ENCODE results near the gene RUVBL1.

DNA sequence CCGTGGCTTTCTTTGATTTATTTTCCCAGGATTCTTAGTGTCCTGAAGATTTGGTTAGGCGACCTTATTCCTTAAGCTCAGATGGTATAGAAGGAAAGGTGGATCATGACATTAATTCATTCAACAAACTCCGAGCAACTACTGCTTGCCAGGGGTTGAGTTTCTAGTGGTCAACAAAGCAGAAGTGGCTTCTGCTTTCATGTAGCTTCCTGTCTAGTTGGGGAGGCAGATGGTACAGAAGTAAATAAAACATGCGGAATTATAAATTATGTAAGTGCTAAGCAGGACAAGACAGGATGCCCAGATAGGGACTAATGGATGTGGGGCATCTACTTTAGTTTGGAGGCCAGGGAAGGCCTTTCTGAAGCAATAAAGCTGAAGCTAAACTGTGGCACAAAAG, 45.2 kb upstream of the RUVBL1 start:
- TF ChIP-seq, protein P1, sequence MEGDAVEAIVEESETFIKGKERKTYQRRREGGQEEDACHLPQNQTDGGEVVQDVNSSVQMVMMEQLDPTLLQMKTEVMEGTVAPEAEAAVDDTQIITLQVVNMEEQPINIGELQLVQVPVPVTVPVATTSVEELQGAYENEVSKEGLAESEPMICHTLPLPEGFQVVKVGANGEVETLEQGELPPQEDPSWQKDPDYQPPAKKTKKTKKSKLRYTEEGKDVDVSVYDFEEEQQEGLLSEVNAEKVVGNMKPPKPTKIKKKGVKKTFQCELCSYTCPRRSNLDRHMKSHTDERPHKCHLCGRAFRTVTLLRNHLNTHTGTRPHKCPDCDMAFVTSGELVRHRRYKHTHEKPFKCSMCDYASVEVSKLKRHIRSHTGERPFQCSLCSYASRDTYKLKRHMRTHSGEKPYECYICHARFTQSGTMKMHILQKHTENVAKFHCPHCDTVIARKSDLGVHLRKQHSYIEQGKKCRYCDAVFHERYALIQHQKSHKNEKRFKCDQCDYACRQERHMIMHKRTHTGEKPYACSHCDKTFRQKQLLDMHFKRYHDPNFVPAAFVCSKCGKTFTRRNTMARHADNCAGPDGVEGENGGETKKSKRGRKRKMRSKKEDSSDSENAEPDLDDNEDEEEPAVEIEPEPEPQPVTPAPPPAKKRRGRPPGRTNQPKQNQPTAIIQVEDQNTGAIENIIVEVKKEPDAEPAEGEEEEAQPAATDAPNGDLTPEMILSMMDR (IDR thresholded peaks at IDR 0.05 in 2 of 3, conservative IDR thresholded peaks at IDR 0.05 in 1 of 3; ENCODE audit: control insufficient read depth in 2 of 3, extremely low read depth in 1 of 3, insufficient read depth in 1 of 3, low read depth in 3 of 3, low read length in 3 of 3): no peak
- no peak for TF ChIP-seq JUNB (IDR thresholded peaks at IDR 0.05)
- TF ChIP-seq, protein P2, sequence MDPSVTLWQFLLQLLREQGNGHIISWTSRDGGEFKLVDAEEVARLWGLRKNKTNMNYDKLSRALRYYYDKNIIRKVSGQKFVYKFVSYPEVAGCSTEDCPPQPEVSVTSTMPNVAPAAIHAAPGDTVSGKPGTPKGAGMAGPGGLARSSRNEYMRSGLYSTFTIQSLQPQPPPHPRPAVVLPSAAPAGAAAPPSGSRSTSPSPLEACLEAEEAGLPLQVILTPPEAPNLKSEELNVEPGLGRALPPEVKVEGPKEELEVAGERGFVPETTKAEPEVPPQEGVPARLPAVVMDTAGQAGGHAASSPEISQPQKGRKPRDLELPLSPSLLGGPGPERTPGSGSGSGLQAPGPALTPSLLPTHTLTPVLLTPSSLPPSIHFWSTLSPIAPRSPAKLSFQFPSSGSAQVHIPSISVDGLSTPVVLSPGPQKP (IDR thresholded peaks at IDR 0.05; ENCODE audit: low read depth, low read length): no peak
- no peak for TF ChIP-seq SIN3A (IDR thresholded peaks at IDR 0.05; ENCODE audit: low read depth, low read length)
- TF ChIP-seq EZH2 (IDR thresholded peaks at IDR 0.05; ENCODE audit: borderline replicate concordance, control insufficient read depth, low read depth, low read length): no peak
- no peak for TF ChIP-seq EP300 (IDR thresholded peaks at IDR 0.05; ENCODE audit: borderline replicate concordance in 1 of 2, control insufficient read depth in 1 of 2, low read depth in 2 of 2, low read length in 2 of 2)
- TF ChIP-seq MTA3 (IDR thresholded peaks at IDR 0.05; ENCODE audit: borderline replicate concordance, low read length): no peak
- TF ChIP-seq, protein P3, sequence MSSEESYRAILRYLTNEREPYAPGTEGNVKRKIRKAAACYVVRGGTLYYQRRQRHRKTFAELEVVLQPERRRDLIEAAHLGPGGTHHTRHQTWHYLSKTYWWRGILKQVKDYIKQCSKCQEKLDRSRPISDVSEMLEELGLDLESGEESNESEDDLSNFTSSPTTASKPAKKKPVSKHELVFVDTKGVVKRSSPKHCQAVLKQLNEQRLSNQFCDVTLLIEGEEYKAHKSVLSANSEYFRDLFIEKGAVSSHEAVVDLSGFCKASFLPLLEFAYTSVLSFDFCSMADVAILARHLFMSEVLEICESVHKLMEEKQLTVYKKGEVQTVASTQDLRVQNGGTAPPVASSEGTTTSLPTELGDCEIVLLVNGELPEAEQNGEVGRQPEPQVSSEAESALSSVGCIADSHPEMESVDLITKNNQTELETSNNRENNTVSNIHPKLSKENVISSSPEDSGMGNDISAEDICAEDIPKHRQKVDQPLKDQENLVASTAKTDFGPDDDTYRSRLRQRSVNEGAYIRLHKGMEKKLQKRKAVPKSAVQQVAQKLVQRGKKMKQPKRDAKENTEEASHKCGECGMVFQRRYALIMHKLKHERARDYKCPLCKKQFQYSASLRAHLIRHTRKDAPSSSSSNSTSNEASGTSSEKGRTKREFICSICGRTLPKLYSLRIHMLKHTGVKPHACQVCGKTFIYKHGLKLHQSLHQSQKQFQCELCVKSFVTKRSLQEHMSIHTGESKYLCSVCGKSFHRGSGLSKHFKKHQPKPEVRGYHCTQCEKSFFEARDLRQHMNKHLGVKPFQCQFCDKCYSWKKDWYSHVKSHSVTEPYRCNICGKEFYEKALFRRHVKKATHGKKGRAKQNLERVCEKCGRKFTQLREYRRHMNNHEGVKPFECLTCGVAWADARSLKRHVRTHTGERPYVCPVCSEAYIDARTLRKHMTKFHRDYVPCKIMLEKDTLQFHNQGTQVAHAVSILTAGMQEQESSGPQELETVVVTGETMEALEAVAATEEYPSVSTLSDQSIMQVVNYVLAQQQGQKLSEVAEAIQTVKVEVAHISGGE (CRISPR knock-in tag; IDR thresholded peaks at IDR 0.05): no peak
